Measurements from ENCODE around the gene BCL2L1.

Gene BCL2L1

GRCh38 chr20:31701591-31701990 lies 21.1 kb downstream of the BCL2L1 start:
- no peak for TF ChIP-seq JUND (IDR thresholded peaks at IDR 0.05; ENCODE audit: low read depth)
- DNase-seq (ENCODE audit: low read depth in 1 of 2, low spot score in 1 of 2): no peak
- in situ Hi-C loops (cut with HindIII; ENCODE audit: low pct_unique_long_range_greater_than_20kb, low sequenced_read_pairs): no loop called here

- in situ Hi-C loops (cut with HindIII; ENCODE audit: low pct_unique_long_range_greater_than_20kb, low sequenced_read_pairs): no loop called here
- TF ChIP-seq JUND (IDR thresholded peaks at IDR 0.05; ENCODE audit: low read depth): no peak
These were observed 21.9 kb downstream of the BCL2L1 start for GRCh38 chr20:31700747-31701146.

GRCh38 chr20:31699801-31700728 lies 22.6 kb downstream of the BCL2L1 start:
- TF ChIP-seq JUND (IDR thresholded peaks at IDR 0.05; ENCODE audit: low read depth): no peak
- in situ Hi-C loops (cut with HindIII; ENCODE audit: low pct_unique_long_range_greater_than_20kb, low sequenced_read_pairs): no loop called here

More at GRCh38 chr20:31700747-31701146, 21.9 kb downstream of the BCL2L1 start:
- no peak for DNase-seq (ENCODE audit: low read depth in 1 of 2, low spot score in 1 of 2)

GRCh38 chr20:31698803-31699718 lies 23.6 kb downstream of the BCL2L1 start:
- in situ Hi-C loops (cut with HindIII; ENCODE audit: low pct_unique_long_range_greater_than_20kb, low sequenced_read_pairs): no loop called here
- peak in 1 of 2 experiments; percentile 54 for DNase-seq (ENCODE audit: low read depth in 1 of 2, low spot score in 1 of 2)
- TF ChIP-seq JUND (IDR thresholded peaks at IDR 0.05; ENCODE audit: low read depth): 0 out of 2 replicates have a peak, but pooled peaks have one; percentile 15

More at GRCh38 chr20:31699801-31700728, 22.6 kb downstream of the BCL2L1 start:
- no peak for DNase-seq (ENCODE audit: low read depth in 1 of 2, low spot score in 1 of 2)

- TF ChIP-seq JUND (IDR thresholded peaks at IDR 0.05; ENCODE audit: low read depth): no peak
- in situ Hi-C loops (cut with HindIII; ENCODE audit: low pct_unique_long_range_greater_than_20kb, low sequenced_read_pairs): no loop called here
These were observed 24.3 kb downstream of the BCL2L1 start for GRCh38 chr20:31698243-31698802.

GRCh38 chr20:31695849-31696804 lies 26.5 kb downstream of the BCL2L1 start:
- in situ Hi-C loops (cut with HindIII; ENCODE audit: low pct_unique_long_range_greater_than_20kb, low sequenced_read_pairs): no loop called here
- DNase-seq (ENCODE audit: low read depth in 1 of 2, low spot score in 1 of 2): no peak
- TF ChIP-seq JUND (IDR thresholded peaks at IDR 0.05; ENCODE audit: low read depth): no peak

More at GRCh38 chr20:31698243-31698802, 24.3 kb downstream of the BCL2L1 start:
- DNase-seq (ENCODE audit: low read depth in 1 of 2, low spot score in 1 of 2): no peak

GRCh38 chr20:31694842-31695593 lies 27.6 kb downstream of the BCL2L1 start:
- DNase-seq (ENCODE audit: low read depth in 1 of 2, low spot score in 1 of 2): no peak
- in situ Hi-C loops (cut with HindIII; ENCODE audit: low pct_unique_long_range_greater_than_20kb, low sequenced_read_pairs): no loop called here
- TF ChIP-seq JUND (IDR thresholded peaks at IDR 0.05; ENCODE audit: low read depth): no peak

GRCh38 chr20:31693987-31694661 lies 28.5 kb downstream of the BCL2L1 start:
- in situ Hi-C loops (cut with HindIII; ENCODE audit: low pct_unique_long_range_greater_than_20kb, low sequenced_read_pairs): no loop called here
- TF ChIP-seq JUND (IDR thresholded peaks at IDR 0.05; ENCODE audit: low read depth): no peak

GRCh38 chr20:31693402-31693801 lies 29.3 kb downstream of the BCL2L1 start:
- DNase-seq (ENCODE audit: low read depth in 1 of 2, low spot score in 1 of 2): no peak
- in situ Hi-C loops (cut with HindIII; ENCODE audit: low pct_unique_long_range_greater_than_20kb, low sequenced_read_pairs): no loop called here
- no peak for TF ChIP-seq JUND (IDR thresholded peaks at IDR 0.05; ENCODE audit: low read depth)

More at GRCh38 chr20:31693987-31694661, 28.5 kb downstream of the BCL2L1 start:
- DNase-seq (ENCODE audit: low read depth in 1 of 2, low spot score in 1 of 2): no peak

- in situ Hi-C loops (cut with HindIII; ENCODE audit: low pct_unique_long_range_greater_than_20kb, low sequenced_read_pairs): no loop called here
- no peak for DNase-seq (ENCODE audit: low read depth in 1 of 2, low spot score in 1 of 2)
- TF ChIP-seq JUND (IDR thresholded peaks at IDR 0.05; ENCODE audit: low read depth): no peak
These were observed 30.9 kb downstream of the BCL2L1 start for GRCh38 chr20:31691646-31692275.
